ENCODE results near the gene LDLRAD4.

Gene LDLRAD4

DNA sequence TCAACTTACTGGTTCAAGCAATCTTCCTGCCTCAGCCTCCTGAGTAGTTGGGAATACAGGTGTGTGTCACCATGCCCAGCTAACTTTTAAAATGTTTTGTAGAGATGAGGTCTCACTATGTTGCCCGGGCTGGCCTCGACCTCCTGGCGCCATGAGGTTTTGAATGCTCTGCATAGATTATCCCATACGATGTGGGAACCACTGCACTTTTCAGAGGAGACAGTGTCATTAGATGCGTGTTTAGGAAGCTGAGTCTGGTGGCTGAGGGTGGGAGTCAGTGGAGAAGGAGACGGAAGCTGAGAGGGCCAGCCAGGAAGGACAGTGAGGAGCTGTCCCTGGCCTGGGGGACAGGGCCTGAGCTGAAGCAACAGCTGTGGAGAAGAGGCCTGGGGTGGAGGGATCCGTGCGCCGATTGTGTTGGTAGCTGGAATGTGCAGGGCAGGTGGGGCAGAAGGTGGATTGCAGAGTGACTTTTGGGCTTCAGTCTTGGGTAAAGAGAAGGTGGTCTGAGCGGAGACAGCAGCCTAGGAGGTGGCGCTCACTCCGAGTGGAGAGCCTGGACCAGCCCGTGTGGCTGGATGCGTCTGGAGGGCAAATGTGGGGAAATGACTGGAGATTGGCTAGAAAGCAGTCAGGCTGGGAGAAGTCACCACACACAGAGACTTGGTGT lies 68.0 kb downstream of the LDLRAD4 start:
- DNase-seq (ENCODE audit: low read depth), result no peak

- DNase-seq (ENCODE audit: low read depth), result no peak
Measured at GRCh38 chr18:13287372-13287771, 68.8 kb downstream of the LDLRAD4 start.

DNA sequence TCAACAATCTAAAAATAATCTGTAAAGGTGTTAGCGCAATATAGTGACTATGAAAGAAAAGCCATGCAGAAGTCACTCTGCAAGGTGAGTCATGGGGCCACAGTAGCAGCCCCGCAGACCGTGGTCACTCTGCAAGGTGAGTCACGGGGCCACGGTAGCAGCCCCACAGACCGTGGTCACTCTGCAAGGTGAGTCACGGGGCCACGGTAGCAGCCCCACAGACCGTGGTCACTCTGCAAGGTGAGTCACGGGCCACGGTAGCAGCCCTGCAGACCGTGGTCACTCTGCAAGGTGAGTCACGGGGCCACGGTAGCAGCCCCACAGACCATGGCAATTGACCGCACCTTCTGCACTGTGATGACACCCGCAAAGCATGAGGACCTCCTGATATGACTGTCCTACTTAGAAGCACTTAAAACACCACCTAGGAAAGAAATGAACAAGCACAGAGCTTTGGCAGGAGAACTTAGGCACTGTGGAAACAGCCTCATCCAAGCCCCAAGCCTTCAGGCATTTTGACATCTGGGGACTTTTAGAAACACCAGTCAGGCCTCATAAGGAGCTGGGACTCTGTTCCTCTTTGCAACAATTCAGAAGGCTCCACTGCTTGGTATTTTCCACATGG lies 70.1 kb downstream of the LDLRAD4 start:
- no peak for DNase-seq (ENCODE audit: low read depth)

GRCh38 chr18:13289481-13290205 lies 71.1 kb downstream of the LDLRAD4 start:
- no peak for DNase-seq (ENCODE audit: low read depth)

- no peak for DNase-seq (ENCODE audit: low read depth)
Measured at GRCh38 chr18:13290856-13291271, 72.3 kb downstream of the LDLRAD4 start.

DNA sequence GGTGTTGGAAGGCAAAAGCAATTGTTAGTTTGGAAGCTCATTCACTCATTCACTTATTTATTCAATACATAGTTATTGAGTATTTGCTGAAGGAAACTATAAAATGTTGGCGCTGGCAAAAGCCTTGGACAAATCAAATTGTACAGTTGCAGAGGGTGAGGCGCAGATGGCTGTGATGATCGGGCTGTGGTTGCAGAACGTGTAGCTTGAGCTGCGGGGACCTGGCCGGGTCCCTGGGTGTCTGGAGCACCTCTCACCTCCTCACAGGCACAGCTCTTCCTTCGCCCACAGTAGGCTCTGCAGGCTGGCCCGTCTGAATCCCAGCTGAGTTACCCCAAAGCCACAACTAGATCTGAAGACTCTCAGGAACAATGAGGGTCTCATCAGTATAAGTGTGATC lies 72.7 kb downstream of the LDLRAD4 start:
- DNase-seq (ENCODE audit: low read depth), result no peak

DNA sequence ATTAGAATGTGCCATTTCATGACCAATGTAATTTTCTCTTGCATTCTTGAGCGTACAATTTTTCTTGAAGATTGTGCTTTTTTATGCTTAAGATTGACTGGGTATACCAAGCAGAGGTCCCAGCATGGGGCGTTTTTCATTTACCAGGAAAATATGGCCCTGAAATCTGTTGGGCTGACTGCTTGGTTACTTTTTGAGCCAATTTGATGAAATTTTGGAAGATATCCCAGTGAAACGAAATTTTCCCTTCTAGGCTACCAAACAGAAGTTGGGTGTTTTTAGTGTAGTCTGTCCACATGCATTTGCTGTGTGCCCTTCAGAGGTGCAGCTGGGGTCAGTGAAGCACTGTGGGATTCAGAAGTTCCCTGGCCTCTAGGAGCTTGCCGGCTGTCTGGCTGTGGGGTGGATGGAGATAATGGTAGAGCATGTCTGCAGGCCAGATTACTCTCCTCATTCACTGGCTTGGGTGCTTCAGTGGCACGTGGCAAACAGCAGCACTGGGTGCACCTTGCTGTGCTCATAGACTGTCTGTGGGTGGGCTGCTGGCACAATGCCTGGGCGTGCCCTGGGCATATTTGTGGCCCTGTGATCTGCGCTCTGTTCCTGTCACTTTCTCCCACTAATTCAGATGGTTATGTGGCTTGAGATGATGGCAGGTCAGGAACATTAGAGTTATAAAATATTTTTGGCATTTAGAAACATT lies 73.3 kb downstream of the LDLRAD4 start:
- no peak for DNase-seq (ENCODE audit: low read depth)

GRCh38 chr18:13292736-13293135 lies 74.2 kb downstream of the LDLRAD4 start:
- no peak for DNase-seq (ENCODE audit: low read depth)

- no peak for DNase-seq (ENCODE audit: low read depth)
Measured at GRCh38 chr18:13294309-13294708, 75.7 kb downstream of the LDLRAD4 start.

DNA sequence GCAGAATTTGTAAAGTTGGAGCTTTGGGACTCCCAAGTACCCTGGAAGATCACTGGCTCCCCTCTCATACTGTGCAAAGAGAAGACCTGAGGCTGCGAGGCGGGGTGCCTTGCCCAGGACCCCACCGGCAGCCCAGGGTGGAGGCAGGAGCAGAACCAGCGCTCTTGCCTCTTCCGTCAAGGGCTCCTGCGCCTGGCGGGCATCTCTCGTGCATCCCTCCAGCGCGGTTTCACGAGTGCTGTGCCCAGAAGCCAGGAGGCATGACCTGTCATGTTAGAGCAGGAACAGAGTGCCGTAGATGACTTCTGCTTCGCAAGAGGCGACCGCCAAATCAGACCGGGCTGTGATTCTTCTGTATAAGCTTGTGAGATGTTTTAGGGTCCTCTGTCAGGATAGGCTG lies 77.3 kb downstream of the LDLRAD4 start:
- DNase-seq (ENCODE audit: low read depth), result no peak

DNA sequence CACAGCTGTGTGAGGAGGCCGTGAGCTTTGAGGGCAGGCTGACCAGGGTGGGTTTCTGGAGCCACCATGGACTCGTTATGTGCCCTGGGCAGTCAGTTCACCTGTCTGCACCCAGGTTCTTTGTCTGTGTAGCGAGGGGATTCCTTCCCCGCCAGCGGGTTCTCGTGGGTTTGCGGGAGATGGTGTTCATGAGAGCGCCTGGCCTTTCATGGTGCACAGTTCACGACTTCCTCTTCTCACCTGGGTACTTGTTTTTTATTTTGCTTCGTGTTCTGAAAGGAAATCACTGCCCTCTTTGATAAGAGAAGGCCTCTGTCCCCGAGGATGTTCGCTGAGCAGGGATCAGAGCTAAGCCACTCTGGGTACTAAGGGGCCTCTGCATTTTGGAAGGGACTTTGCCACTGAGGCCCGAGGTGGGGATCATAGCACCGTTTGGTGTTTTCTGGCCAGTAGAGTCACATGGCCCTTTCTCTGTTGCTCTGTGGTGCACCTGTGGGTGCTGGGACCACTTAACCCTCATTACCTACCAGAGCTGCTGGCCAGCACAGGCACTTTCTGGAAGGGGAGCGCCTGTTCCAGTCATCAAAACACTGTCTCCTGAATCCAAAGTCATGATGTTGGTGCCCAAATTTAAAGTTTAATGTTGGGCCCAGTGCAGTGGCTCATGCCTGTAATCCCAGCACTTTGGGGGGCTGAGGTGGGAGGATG lies 78.5 kb downstream of the LDLRAD4 start:
- DNase-seq (ENCODE audit: low read depth), result no peak

- DNase-seq (ENCODE audit: low read depth), result no peak
Measured at GRCh38 chr18:13298262-13298661, 79.7 kb downstream of the LDLRAD4 start.

- no peak for DNase-seq (ENCODE audit: low read depth)
Measured at GRCh38 chr18:13300029-13300428, 81.5 kb downstream of the LDLRAD4 start.

DNA sequence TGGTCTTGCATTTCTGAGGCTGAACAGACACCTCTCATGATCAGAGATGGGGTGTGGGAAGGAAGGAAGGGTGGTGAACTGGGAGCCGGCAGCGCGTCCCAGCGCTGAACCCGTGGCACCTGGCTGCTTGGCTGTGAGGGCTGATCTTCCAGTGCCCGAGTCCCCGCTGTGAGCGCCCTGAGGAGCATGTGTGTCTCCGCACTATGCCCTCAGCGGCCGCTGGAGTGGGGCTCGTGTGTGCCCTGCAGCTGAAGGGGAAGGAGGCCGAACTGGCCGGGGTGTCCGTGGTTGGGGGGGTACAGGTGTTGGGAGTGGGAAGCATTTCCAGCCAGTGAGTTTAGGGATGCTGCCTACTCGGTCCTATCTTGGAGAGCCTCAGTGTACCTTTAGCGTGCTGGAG lies 82.2 kb downstream of the LDLRAD4 start:
- no peak for DNase-seq (ENCODE audit: low read depth)

- DNase-seq (ENCODE audit: low read depth), result no peak
Measured at GRCh38 chr18:13302040-13302439, 83.5 kb downstream of the LDLRAD4 start.

GRCh38 chr18:13302457-13303225 lies 84.1 kb downstream of the LDLRAD4 start:
- DNase-seq (ENCODE audit: low read depth), result no peak

- no peak for DNase-seq (ENCODE audit: low read depth)
Measured at GRCh38 chr18:13303756-13304364, 85.3 kb downstream of the LDLRAD4 start.

GRCh38 chr18:13305301-13305700 lies 86.7 kb downstream of the LDLRAD4 start:
- no peak for DNase-seq (ENCODE audit: low read depth)

GRCh38 chr18:13306583-13306982 lies 88.0 kb downstream of the LDLRAD4 start:
- DNase-seq (ENCODE audit: low read depth), result no peak

DNA sequence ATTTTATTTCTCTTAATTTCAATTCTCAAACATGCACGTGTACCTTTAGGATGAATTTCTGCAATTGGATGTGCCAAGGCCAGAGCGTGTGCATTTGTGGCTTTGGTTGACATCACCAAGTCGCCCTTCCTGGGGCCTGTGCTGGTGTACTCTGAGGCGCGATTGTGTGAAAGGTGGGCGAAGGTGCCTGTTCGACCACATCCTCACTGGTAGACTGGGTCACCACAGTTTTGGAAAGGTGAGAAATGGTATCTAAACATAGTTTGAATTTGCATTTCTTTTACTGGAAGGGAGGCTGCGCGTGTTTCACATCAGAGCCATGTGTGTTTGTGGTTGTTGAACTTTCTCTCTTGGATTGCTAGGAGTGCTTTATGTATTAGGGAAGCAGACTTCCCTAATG lies 89.8 kb downstream of the LDLRAD4 start:
- DNase-seq (ENCODE audit: low read depth), result no peak
